Nephron (organoid): Measurements from ENCODE around the gene SPINK9.

ENCODE experiments used
- H3K27ac Mint-ChIP-seq, 3 experiments: 2 replicates each; pipeline ENCODE4 v1.8.0; 2020; ENCODE audit warnings: mixed read lengths in 3 of 3, mild to moderate bottlenecking in 2 of 3, moderate library complexity in 1 of 3
- H3K27me3 Mint-ChIP-seq: 2 replicates; pipeline ENCODE4 v1.8.0; 2021; ENCODE audit warnings: low read depth, mild to moderate bottlenecking, moderate library complexity, mixed read lengths
- H3K36me3 Mint-ChIP-seq: 2 replicates; pipeline ENCODE4 v1.8.0; 2020; ENCODE audit warnings: low read depth, mixed read lengths
- H3K4me1 Mint-ChIP-seq: 2 replicates; pipeline ENCODE4 v1.8.0; 2020; ENCODE audit warnings: mixed read lengths
- H3K4me3 Mint-ChIP-seq, 3 experiments: 2 replicates each; pipeline ENCODE4 v1.8.0; 2020; ENCODE audit warnings: mild to moderate bottlenecking in 3 of 3, mixed read lengths in 3 of 3, moderate library complexity in 2 of 3
- H3K9me3 Mint-ChIP-seq: 2 replicates; pipeline ENCODE4 v1.8.0; 2020; ENCODE audit warnings: mixed read lengths
- CTCF ChIP-seq, 3 experiments: fragments of 200-600 bp; sonication (generic); IDR thresholded peaks; one replicate each; pipeline ENCODE4 v1.5.0; 2021; ENCODE audit warnings: antibody characterized with exemption in 3 of 3; ENCODE audit not compliant: unreplicated experiment in 3 of 3

The SPINK9 gene

GRCh38 chr5:148336704-148337435, 1.5 kb downstream of the SPINK9 start:
- TF ChIP-seq CTCF (IDR thresholded peaks at IDR 0.05; ENCODE audit: unreplicated experiment in 3 of 3), result no peak
- H3K4me1 Mint-ChIP-seq, result no peaks in the 10 kb centered on the region

DNA sequence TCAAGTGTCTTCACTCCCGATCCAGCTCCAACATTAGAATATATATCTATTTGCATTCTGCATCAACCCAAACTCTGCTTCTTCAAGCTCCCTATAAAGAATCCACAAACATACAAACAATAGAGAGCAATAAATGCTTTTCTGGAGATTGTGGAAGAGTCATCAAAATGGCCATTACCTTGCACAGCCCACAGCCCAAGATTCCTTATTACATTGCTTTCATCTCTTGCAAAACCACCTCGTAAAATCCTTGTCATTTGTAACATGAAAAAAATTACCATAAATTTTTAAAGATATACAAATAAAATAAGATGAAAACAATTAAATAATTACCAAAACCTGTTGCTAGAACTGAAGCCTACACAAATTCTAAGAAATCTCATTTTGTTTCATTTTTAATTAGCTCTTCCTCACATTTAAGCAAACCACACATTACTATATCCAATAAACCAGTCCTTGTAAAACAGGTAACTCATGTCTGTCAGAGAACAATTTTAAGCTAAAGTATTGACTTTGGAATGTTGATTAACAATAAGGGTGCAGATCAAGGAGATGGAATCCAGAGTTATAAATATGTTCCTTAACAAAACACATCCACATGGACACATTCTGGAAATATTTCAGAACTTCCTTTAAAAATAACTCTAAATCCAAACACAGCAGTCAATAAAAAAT, 7.1 kb downstream of the SPINK9 start:
- Mint-ChIP-seq H3K27ac (no peak overlapping the region), H3K36me3 (no peaks in the 10 kb centered on the region), H3K4me1 (no peaks in the 10 kb centered on the region), H3K4me3 (no peak overlapping the region), H3K27me3 (no peaks in the 10 kb centered on the region), H3K9me3 (no peaks in the 10 kb centered on the region)
- no peak for TF ChIP-seq CTCF (IDR thresholded peaks at IDR 0.05; ENCODE audit: unreplicated experiment in 3 of 3)

More at GRCh38 chr5:148336704-148337435, 1.5 kb downstream of the SPINK9 start:
- Mint-ChIP-seq H3K4me3 (no peak overlapping the region), H3K27ac (no peak overlapping the region), H3K36me3 (no peaks in the 10 kb centered on the region), H3K27me3 (no peaks in the 10 kb centered on the region), H3K9me3 (peaks cover 3% of the 10 kb centered on the region)

GRCh38 chr5:148343046-148343407, 7.7 kb downstream of the SPINK9 start:
- H3K36me3 Mint-ChIP-seq, result no peaks in the 10 kb centered on the region
- H3K4me1 Mint-ChIP-seq, result no peaks in the 10 kb centered on the region
- H3K27ac Mint-ChIP-seq, result no peak overlapping the region
- H3K27me3 Mint-ChIP-seq, result no peaks in the 10 kb centered on the region
- TF ChIP-seq CTCF (IDR thresholded peaks at IDR 0.05; ENCODE audit: unreplicated experiment in 3 of 3), result no peak
- H3K9me3 Mint-ChIP-seq, result no peaks in the 10 kb centered on the region
- no peak overlapping the region for H3K4me3 Mint-ChIP-seq

DNA sequence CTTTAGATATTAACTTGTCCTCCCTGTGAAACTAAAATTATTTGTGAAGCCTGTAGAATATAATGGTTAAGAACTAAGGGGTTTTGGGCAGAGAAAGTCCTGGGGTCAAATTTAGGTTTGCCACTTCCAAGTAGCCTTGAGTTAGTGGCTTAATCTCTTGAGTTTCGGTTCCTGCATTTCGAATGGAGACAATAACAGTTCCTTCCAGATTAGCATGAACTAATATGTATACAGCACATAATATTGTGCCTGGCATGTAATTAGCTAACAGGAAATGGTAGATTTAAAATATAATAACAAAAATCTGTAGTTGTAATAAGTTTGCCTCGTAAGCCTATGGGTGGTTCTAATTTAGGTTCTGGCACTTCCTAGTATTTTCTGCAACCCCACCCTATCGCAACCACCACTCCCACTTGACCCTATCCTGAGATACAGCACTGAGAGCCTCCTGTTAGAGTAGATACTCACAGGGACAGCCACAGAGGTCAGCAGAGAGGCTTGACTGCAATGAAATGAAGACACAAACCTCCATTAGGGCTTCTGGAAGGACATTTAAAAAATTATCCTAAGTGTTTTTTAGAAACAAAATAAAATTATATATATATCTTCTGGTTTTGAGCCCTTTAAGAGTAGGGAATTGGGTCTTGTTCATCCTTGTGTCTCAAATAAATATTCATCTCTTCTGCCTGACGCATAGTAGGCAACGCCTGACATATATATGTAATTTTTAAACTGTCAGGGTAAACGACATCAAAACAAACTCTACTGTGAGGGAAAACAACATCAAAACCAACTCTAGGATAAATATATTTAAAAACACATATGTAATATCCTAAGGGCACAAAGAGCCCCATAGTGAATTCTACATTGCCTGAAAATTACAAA, 8.5 kb downstream of the SPINK9 start:
- Mint-ChIP-seq H3K4me1 (no peaks in the 10 kb centered on the region), H3K27me3 (no peaks in the 10 kb centered on the region), H3K4me3 (no peak overlapping the region), H3K36me3 (no peaks in the 10 kb centered on the region), H3K9me3 (no peaks in the 10 kb centered on the region), H3K27ac (no peak overlapping the region)
- TF ChIP-seq CTCF (IDR thresholded peaks at IDR 0.05; ENCODE audit: unreplicated experiment in 3 of 3), result no peak

DNA sequence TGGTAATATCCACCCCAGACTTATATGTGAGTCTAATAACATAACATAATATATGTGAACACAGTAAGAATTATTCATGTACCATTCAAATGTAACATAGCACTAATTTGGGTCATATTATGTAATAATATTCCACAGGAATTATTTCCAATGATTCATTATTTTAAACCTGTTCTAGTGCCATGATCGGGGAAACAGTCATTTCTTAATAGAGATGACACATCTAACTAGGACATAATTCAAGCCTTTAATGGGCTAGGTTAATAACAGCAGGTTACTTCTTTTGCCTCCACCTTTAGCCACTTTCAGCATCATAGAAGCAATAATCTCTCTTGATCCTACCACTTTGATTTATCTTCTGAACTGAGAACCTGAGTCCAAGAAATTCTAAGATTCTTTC, 12.3 kb downstream of the SPINK9 start:
- no peaks in the 10 kb centered on the region for H3K27me3 Mint-ChIP-seq
- no peak overlapping the region for H3K4me3 Mint-ChIP-seq
- no peaks in the 10 kb centered on the region for H3K36me3 Mint-ChIP-seq
- H3K27ac Mint-ChIP-seq, result no peak overlapping the region
- no peaks in the 10 kb centered on the region for H3K9me3 Mint-ChIP-seq
- TF ChIP-seq CTCF (IDR thresholded peaks at IDR 0.05; ENCODE audit: unreplicated experiment in 3 of 3), result no peak
- H3K4me1 Mint-ChIP-seq, result no peaks in the 10 kb centered on the region
